GM18499 (cell line): Measurements from ENCODE around the gene FGFR3.
A peak's percentile ranks its signal among the peaks of the same experiment; 100 is the strongest.
"Not testable (repeated sequence)": the region's sequence is repeated elsewhere in the genome, so short reads cannot be mapped to it uniquely, and the experiment has no call there.

Experiments
- ATAC-seq: cut with Tn5 transposase; IDR thresholded peaks from one replicate; pipeline ENCODE4 v1.9.1; 2021; ENCODE audit warnings: moderate number of reproducible peaks; ENCODE audit not compliant: insufficient read depth, unreplicated experiment

FGFR3 gene

GRCh38 chr4:1834047-1834775 is 41.1 kb downstream of the FGFR3 start:
- no peak for ATAC-seq

- not testable (repeated sequence) for ATAC-seq
These were observed 42.7 kb downstream of the FGFR3 start for GRCh38 chr4:1835836-1836235.

DNA sequence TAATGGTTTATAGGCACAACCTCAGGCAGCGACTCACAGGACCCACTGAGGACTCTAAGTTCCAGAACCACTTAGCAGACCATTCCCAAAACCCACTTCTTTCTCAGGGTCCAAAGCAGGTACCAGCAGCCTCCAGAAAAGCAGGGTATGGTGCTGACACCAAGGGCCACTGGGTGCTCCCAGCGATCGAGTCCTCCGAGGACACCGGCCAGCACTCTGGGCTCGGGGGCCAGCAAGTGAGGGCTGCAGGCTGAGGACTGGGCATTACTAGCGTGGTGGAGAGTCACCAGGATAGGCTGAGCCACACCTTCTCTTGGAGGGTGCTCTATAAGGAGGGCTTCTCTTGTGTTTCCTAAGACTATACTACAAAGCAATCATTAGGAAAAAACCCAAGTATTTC is 43.6 kb downstream of the FGFR3 start:
- no peak for ATAC-seq

DNA sequence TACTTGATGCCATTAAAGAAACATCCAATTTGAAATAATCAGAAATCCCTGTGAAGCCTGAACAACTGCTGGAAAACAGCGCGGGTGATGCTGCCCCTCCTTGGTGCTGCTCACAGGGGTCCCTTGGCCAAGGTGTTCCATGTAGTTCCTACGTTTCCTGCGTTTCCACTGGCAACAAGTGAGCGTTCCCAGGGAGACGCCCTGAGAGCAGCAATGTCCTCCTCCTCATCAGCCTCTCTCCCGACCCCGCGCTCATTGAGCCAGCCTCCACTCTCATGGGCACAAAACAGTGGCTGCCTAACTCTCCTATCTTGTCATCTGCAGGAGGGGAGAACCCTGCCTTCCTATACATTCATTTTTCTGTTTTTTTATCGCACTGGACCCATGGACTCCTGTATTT is 44.0 kb downstream of the FGFR3 start:
- no peak for ATAC-seq

DNA sequence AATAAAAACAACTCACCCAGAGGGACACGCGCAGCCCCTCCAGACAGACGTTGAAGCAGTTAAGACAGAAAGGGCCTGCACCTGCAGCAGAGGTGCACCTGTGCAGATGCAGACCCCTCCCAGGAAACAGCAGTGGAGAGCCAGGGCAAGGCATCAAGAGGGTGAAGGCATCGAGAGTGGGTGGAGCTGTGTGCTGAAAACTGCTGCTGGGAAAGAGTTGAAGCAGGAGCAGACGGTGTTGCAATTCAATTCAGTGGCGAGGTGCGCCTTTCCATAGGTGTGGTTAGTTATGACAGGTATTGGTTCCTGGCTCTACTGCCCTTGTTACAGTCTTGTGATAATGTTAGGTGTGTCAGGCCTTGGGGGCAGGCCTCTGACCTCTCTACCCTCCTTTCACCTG is 46.2 kb downstream of the FGFR3 start:
- ATAC-seq = no peak

- no peak for ATAC-seq
These were observed 48.3 kb downstream of the FGFR3 start for GRCh38 chr4:1841201-1841886.

- ATAC-seq = no peak
These were observed 48.8 kb downstream of the FGFR3 start for GRCh38 chr4:1841887-1842210.

GRCh38 chr4:1842339-1842895 is 49.3 kb downstream of the FGFR3 start:
- ATAC-seq = no peak

DNA sequence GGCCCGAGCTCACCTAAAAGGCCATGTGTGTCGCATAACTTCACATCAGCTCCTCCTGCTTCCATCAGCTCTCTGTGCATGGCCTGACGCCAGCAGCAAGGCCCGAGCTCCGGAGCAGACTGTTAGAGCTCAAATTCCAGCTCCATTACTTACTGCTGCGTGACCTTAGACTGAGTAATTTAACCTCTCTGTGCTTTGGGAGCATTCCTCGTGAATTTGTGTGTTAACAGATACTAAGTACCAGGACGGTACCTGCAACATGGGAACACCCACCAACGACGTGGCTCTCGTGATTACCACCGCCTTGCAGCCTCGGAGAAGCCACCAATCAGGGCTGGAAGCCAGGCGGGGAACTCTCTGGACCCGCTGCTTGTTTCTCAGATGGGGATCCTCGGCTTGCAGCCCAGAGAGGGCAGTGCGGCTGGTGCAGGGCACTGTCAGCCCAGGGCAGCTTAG is 49.9 kb downstream of the FGFR3 start:
- no peak for ATAC-seq

DNA sequence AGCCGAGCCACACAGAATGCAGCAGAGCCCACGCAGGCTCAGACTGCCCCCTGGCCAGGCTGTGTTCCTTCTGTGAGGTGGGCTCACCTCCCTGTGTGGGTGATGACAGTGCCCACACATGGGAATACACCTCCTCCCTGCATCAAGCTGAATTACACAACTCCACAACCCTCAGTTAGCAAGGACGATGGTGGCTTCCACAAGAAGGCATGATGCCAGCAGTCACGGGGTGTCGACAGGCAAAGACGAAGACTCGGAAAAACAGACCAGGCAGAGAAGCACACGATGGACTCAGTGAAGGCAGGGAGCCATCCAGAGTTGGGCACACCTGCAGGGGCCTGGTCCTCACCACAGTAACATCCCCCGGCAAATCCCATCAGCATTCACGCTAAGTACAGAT is 50.8 kb downstream of the FGFR3 start:
- ATAC-seq = no peak

DNA sequence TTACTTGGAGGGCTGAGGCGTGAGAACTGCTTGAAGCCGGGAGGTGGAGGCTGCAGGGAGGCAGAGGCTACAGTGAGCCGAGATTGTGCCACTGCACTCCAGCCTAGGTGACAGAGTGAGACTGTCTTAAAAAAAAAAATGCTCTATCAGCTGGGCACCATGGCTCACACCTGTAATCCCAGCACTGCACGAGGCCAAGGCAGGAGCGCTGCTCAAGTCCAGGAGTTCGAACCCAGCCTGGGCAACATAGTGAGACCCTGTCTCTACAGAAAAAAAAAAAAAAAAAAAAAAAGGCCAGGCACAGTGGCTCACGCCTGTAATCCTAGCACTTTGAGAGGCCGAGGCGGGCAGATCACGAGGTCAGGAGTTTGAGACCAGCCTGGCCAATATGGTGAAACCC is 51.5 kb downstream of the FGFR3 start:
- ATAC-seq = not testable (repeated sequence)

DNA sequence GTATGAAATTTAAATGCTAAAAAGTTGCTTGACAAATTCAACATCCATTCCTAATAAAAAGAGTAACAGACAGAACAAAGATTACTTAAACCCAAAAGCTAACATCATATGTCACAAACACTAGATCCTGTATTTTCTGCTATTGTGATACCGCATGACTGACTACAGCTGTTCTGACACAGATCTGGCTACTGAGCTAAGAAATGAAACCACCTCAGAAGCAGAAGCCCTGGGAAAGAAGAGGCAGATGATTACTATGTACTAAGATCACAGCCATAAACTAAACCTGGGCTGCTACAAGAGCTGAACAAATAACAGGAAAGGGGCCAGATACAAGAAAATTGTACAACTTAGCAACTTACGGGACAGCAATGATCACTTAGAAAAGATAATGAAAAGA is 53.5 kb downstream of the FGFR3 start:
- ATAC-seq = no peak

DNA sequence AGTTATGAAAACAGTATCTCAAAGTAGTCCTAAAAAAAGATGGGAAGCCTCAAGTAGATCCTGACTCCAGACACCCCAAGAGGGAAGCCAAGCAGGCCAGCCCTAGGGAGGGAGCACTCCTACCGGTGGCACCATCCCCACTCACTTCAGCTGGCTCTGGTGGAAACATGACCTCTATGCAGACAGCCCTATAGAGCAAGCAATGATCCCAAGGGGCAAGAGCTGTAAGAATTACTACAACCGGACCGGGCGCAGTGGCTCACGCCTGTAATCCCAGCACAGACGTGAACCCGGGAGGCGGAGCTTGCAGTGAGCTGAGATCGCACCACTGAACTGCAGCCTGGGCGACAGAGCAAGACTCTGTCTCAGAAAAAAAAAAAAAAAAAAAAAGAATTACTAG is 57.2 kb downstream of the FGFR3 start:
- ATAC-seq = no peak

DNA sequence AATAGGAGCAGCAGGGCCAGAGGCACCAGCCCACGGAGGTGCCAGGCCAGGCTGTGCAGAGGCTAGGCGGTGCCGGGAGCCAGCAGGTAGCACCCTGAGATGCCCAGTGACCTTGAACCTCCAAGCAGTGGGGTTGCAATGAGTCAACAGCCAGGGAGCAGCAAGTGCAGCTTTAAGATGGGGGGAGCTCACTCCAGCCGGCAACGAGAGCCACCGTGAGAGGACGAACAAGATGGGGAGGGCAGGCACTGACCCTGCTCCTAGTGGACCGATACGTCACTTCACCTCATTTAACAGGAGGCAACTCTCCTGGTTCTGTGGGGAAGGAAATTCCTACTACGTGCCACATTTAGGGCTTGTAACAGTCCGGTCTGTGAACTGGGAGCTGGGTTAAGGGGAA is 58.1 kb downstream of the FGFR3 start:
- no peak for ATAC-seq

DNA sequence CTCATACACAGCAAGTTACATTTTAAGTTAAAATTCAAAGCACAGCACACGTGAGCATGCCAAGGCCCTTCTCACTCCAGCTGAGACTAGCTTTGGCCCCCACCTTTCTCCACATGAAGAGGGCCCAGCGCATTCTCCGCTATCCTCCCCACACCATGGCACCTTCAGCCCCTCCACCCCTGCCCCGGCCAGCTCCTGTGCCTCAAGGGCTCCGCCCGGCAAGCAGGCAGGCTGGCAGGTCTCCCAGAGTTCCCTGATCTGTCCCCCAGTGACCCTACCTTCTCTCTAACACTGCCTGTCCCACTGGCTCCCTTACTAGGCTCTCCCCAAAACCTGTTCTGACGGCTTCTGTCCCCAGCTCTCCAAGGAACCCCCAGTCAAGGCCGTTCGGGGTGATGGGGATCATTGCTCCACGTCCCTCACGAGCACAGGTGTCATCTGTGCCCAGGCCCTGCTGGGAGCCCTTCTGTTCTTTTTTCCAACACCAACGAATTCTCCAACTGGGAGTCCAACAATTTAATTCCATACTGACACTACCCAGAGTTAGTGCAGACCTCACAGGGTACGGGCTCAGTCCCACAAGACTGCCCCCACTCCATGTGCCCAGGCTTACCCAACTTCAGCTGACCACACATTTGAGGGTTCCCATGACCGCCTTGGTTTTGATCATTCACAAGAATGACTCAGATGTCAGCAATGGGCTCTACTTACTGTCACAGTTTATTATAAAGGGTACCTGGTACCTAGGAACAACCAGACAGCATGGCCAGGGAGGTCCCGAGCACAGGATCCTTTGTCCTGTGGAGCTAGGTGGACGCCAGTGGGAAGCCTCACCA is 58.7 kb downstream of the FGFR3 start:
- ATAC-seq = no peak

DNA sequence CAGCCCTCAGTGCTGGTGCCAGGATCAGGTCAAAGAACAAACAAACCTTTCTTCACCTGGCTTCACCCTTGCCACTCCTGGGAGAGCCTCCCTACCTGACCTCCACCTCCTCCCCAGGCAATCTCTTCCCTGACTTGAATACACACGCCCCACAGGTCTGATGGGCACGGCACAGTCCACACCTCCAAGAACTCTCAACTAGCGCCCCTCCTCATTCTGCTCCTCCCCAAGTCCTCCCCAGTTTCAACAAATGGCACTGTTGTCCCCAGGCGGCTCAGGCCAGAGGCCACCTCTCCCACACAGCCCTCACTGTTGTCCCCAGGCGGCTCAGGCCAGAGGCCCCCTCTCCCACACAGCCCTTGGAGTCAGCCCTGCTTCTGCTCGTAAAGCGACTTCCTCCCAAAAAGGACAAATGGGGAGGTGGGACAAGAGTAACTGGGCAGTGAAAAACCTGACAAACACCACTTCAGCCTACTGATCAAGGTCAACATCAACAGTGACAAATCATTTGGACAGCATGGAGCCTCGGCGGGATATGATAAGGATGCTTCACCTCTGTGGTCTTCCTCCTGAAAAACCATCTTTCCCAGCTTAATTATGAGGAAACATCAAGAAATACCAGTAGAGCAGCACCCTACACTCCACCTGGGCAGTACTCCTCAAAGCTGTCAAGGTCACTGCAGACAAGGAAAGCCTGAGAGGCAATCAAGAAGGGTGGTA is 60.0 kb downstream of the FGFR3 start:
- ATAC-seq = no peak

DNA sequence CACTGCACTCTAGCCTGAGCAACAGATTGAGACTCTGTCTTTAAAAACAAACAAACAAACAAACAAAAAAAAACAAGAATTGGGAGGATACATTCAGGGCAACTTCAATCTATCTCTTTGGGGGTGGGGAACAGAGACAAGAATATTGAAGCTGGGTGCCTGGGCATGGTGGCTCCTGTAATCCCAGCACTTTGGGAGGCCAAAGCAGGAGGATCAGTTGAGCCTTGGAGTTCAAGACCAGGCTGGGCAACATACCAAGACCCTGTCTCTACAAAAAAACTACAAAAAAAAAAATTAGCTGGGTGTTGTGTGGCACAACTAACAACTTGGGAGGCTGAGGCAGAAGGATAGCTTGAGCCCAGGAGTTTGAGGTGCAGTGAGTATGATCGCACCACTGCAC is 61.7 kb downstream of the FGFR3 start:
- ATAC-seq = no peak

- no peak for ATAC-seq
These were observed 62.4 kb downstream of the FGFR3 start for GRCh38 chr4:1855333-1856070.

DNA sequence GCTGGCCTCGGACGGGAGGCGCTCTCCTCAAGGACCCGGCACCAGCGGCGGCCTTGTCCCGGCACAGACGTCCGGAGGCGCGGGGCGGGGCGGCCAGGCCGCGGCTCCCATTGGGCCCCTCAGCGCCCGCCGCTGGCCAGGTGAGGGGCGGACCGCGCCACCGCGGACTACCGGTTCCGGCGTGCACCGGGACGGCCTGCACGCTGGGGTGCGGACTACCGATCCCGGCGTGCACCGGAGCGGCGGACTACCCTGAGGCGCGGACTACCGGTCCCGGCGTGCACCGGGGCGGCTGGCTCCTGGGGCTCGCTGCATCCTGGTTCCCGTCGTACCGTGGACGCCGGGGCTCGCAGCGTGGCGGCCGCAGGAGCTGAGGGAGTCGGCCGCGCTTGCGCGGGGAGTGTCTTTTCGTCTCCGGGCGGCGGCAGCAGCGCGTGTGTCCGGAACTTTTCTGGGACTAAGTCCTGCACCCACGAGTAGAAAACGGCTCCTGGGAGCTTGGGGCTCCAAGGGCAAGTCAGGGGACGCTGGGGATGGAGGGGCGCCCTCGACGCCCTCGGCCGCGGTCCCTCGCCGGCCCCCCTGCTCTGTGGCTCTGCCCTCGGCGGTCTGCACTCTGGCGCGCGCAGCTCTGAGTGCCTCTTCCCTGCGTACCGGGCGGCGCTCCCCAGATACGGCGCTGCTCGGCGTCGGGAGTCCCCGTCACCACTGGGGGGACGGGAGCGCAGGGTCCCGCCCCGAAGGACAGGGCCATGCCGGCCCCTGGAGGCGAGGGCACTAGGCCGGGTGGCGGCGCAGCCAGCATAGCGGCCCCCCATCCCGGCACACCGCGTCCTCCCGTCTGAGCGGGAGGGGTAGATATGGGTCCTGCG is 63.2 kb downstream of the FGFR3 start, which contains the start of gene LETM1:
Gene LETM1, minus strand, starts transcription at position 86 of the 872 bp plus-strand sequence. CDS start 206 bp downstream, outside the sequence.
- peak; percentile 50 for ATAC-seq
